GM12864 (cell line): Measurements from ENCODE around the gene RAMP2.
A peak's percentile ranks its signal among the peaks of the same experiment; 100 is the strongest.

ENCODE experiments used
- DNase-seq: peaks from one replicate; pipeline ENCODE4 v3.0.0-alpha.2; 2011; ENCODE audit warnings: low read depth
- H3K4me3 ChIP-seq: 2 replicates; pipeline ENCODE4 v1.5.1; 2011; ENCODE audit warnings: mild to moderate bottlenecking, low read depth, low read length, control low read depth
- CTCF ChIP-seq: IDR thresholded peaks from 2 replicates; pipeline ENCODE4 v1.5.1; 2011; ENCODE audit warnings: low read depth, mild to moderate bottlenecking, moderate library complexity, low read length, control low read depth, inconsistent platforms; ENCODE audit errors: missing control alignments

Gene RAMP2

GRCh38 chr17:42796066-42796758, 35.2 kb downstream of the RAMP2 start:
- H3K4me3 ChIP-seq, result no peak overlapping the region
- DNase-seq, result no peak
- TF ChIP-seq CTCF, result no peak

GRCh38 chr17:42797067-42798007, 36.3 kb downstream of the RAMP2 start:
- no peak for DNase-seq
- no peak for TF ChIP-seq CTCF
- peak overlapping the region; percentile 85 for H3K4me3 ChIP-seq

GRCh38 chr17:42798011-42798382, 37.0 kb downstream of the RAMP2 start:
- H3K4me3 ChIP-seq, result peak overlapping the region; percentile 85
- no peak for TF ChIP-seq CTCF
- no peak for DNase-seq

GRCh38 chr17:42798383-42799380, 37.7 kb downstream of the RAMP2 start, which contains the start of the genes CNTD1 and COA3:
Gene CNTD1 (plus strand): TSS chr17:42798861. CDS start chr17:42799068, 207 bp downstream.
Gene COA3 (minus strand): TSS chr17:42798704. CDS start chr17:42798681, 23 bp downstream.
- peak within 1 kb of the TSS; percentile 85 for H3K4me3 ChIP-seq
- peak; percentile 45 for DNase-seq
- TF ChIP-seq CTCF, result no peak

- no peak for TF ChIP-seq CTCF
- no peak for DNase-seq
- no peak overlapping the region for H3K4me3 ChIP-seq
Observed at GRCh38 chr17:42803074-42803883, 42.3 kb downstream of the RAMP2 start.

GRCh38 chr17:42804918-42805367, 43.9 kb downstream of the RAMP2 start:
- DNase-seq, result no peak
- TF ChIP-seq CTCF, result no peak

More at GRCh38 chr17:42804918-42805367, 43.9 kb downstream of the RAMP2 start:
- no peak overlapping the region for H3K4me3 ChIP-seq
